Astrocyte (in vitro differentiated cells and primary cell): ENCODE data around the gene ZNF639.

Source experiments
- CTCF ChIP-seq: IDR thresholded peaks from 2 replicates; pipeline ENCODE4 v1.5.1; 2011; ENCODE audit warnings: low read depth, mild to moderate bottlenecking, inconsistent platforms, low read length, moderate library complexity; ENCODE audit not compliant: insufficient read depth
- EZH2 ChIP-seq: IDR thresholded peaks from 2 replicates; pipeline ENCODE4 v1.6.1; 2012; ENCODE audit warnings: mild to moderate bottlenecking, low read length, inconsistent platforms; ENCODE audit not compliant: insufficient read depth

- TF ChIP-seq CTCF (no peak), EZH2 (no peak)
Measured at GRCh38 chr3:179279837-179280236, 43.0 kb upstream of the ZNF639 start.
